Ovary (tissue), 9 donors: Measurements from ENCODE around the gene PCBP3. TPM values are rescaled to one million over a fixed set of nuclear protein-coding genes. Genes with fewer than 3 reads are reported as not detected.

Experiments used
- DNase-seq, 5 donors: peaks; one replicate each; pipeline ENCODE4 v3.0.0-alpha.2; 2019 to 2020
- H3K27ac ChIP-seq, 2 donors: fragments of 200-600 bp; one replicate each; pipeline versions ENCODE4 v1.5.1 to v1.8.0; 2019 to 2022
- H3K27me3 ChIP-seq: fragments of 200-600 bp; one replicate; pipeline ENCODE4 v1.8.0; 2022
- H3K36me3 ChIP-seq: fragments of 200-600 bp; sonication (generic); one replicate; pipeline ENCODE4 v1.5.1; 2019
- H3K4me1 ChIP-seq: one replicate; pipeline ENCODE4 v1.8.1; 2013; ENCODE audit warnings: mild to moderate bottlenecking, moderate library complexity; ENCODE audit not compliant: insufficient read depth
- H3K4me3 ChIP-seq: fragments of 200-600 bp; sonication (generic); one replicate; pipeline ENCODE4 v1.5.1; 2017
- H3K9me3 ChIP-seq, 2 donors: fragments of 200-600 bp in 1 of 2; sonication (generic) in 1 of 2; one replicate each; pipeline versions ENCODE4 v1.5.1 to v1.8.1; 2013 to 2019; ENCODE audit warnings: mild to moderate bottlenecking in 1 of 2, moderate library complexity in 1 of 2
- EP300 ChIP-seq: sonication (generic); formaldehyde crosslinking; IDR thresholded peaks from one replicate; pipeline ENCODE4 v1.6.1; 2017; ENCODE audit warnings: antibody characterized with exemption
- POLR2A ChIP-seq: fragments of 450-650 bp; IDR thresholded peaks from one replicate; pipeline ENCODE4 v1.6.1; 2017; ENCODE audit warnings: antibody characterized with exemption, mild to moderate bottlenecking, moderate library complexity
- WGBS, 3 donors: extraction: QIAGEN DNeasy Blood & Tissue Kit in 1 of 3; methylation state at CpG; one replicate each; pipeline versions ENCODE4 v1.1.5 to v1.1.7; 2013 to 2017; 5-methylcytosine and 5-hydroxymethylcytosine counted together
- intact Hi-C, 4 donors: fragments of 100-400 bp; cut with DNase I; formaldehyde crosslinking; loops; one replicate each; pipeline versions ENCODE4 v1.11.0 to v1.15.1; 2022 to 2023
- polyA plus RNA-seq, 2 donors: library from polyadenylated mRNA; stranded (reverse); fragments of 200-250 nt in 1 of 2; fragments of 350-450 nt in 1 of 2; fragmentation: Illumina TruSeq in 1 of 2; extraction: RNeasy Lipid Tissue Mini Kit (QIAGEN cat#74804) in 1 of 2; gene quantifications; one replicate each; pipeline ENCODE4 v1.2.3, GENCODE V29; 2013 to 2014
- total RNA-seq, 7 donors: library from RNA; depleted of rRNA in 2 of 7; stranded (reverse); fragments of >200 nt in 2 of 7; fragmentation: NEBNext Ultra II Directional in 3 of 7; extraction: Animal tissue kit (Norgen Biotek cat#: 25700) in 3 of 7; gene quantifications; one replicate each; pipeline versions ENCODE4 v1.1.0 to v1.2.4, GENCODE V29; 2016 to 2023
- TF ChIP-seq, protein P1 (sequence below), 3 donors: fragments of 450-650 bp in 2 of 3; fragments of 200-600 bp in 1 of 3; IDR thresholded peaks; one replicate each; pipeline versions ENCODE4 v1.5.1 to v1.8.0; 2016 to 2022; ENCODE audit warnings: antibody characterized with exemption in 3 of 3, mild to moderate bottlenecking in 1 of 3
- donor health status: DM: no; HTN: no; CAD: no; lungs with moderate emphysema.
- donor health status: DM: no; HTN: no; CAD: no.
- donor health status: Bipolar disorder and iron deficiency.
- donor health status: DM: yes; HTN: yes; CAD: no.
- donor health status: DM: no; HTN: no; CAD: no.
- donor health status: DM: yes; HTN: yes; CAD: no.

Gene PCBP3
- total and polyA plus RNA-seq, 9 donors, result 2.4 to 10.1 (median 5.4) TPM

DNA sequence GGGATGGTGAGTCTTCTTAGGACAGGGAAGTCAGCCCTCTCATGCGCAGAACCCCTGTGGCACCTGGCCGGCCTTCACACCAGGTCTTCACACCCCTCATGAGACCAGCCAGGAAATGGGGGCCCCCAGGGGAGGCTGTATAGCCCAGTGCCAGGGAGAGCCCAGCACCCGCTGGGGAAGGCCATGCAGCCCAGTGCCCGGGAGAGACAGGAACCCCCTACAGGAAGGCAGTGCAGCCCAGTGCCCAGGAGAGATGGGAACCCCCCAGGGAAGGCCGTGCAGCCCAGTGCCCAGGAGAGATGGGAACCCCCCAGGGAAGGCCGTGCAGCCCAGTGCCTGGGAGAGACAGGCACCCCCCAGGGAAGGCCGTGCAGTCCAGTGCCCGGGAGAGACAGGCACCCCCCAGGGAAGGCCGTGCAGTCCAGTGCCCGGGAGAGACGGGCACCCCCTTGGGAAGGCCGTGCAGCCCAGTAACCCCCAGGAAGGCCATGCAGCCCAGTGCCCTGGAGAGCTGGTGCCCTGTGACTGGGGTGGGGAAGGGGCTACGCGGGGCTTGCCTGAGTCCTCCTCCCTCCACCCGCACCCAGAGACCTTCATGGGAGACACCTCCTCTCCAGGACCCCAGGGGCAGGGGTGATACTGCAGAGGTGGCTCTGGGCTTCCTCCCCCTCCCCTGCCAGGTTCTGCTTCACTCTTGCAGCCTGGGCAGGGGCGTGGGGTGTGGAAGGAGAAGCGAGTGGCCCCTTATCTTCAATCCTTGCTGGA is 227.5 kb downstream of the PCBP3 start:
- no peak overlapping the region for H3K27ac ChIP-seq
- H3K36me3 ChIP-seq, result no peaks in the 10 kb centered on the region
- H3K27me3 ChIP-seq, result no peaks in the 10 kb centered on the region
- intact Hi-C loops, result no loop called here
- TF ChIP-seq, protein P1, sequence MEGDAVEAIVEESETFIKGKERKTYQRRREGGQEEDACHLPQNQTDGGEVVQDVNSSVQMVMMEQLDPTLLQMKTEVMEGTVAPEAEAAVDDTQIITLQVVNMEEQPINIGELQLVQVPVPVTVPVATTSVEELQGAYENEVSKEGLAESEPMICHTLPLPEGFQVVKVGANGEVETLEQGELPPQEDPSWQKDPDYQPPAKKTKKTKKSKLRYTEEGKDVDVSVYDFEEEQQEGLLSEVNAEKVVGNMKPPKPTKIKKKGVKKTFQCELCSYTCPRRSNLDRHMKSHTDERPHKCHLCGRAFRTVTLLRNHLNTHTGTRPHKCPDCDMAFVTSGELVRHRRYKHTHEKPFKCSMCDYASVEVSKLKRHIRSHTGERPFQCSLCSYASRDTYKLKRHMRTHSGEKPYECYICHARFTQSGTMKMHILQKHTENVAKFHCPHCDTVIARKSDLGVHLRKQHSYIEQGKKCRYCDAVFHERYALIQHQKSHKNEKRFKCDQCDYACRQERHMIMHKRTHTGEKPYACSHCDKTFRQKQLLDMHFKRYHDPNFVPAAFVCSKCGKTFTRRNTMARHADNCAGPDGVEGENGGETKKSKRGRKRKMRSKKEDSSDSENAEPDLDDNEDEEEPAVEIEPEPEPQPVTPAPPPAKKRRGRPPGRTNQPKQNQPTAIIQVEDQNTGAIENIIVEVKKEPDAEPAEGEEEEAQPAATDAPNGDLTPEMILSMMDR (IDR thresholded peaks at IDR 0.05), result no peak
- TF ChIP-seq EP300, result no peak
- TF ChIP-seq POLR2A, result no peak
- H3K4me1 ChIP-seq, result no peaks in the 10 kb centered on the region
- no peak for DNase-seq
- WGBS, 3 donors, result 81 to 85% (median 82%) methylated on average over 13 to 17 of the region's 17 CpGs
- no peaks in the 10 kb centered on the region for H3K9me3 ChIP-seq
- H3K4me3 ChIP-seq, result no peak overlapping the region

DNA sequence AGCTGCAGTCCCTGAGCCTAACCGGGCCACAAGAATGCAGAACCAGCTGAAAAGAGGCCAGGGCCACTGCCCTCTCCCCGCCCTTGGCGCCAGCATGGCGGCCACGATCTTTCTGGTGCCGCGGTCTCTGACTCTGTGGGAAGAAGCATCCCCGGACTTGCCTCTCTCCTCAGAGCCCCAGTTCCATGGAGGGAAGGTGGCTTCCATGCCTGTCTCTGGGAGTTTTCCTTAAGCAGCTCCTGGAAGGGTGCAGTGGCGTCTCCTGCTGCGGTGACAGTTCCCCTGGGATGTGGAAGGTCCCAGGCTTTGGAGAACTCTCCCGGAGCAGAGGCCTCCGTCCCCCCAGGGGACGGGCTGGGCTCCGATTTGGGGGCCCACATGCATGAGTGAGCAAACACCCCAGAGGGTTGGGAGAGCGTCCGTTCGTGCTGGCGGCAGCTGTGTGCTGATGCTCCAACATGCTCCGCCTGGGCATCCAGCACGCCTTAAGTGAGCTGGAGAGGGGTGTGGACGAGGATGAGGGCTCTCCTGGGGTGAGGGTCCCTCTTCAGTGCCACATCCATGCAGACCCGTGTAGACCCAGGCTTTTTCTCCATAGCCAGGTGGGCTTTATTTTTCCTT is 228.2 kb downstream of the PCBP3 start:
- H3K4me1 ChIP-seq, result no peaks in the 10 kb centered on the region
- H3K4me3 ChIP-seq, result no peak overlapping the region
- no peaks in the 10 kb centered on the region for H3K27me3 ChIP-seq
- intact Hi-C loops, result no loop called here
- no peak for DNase-seq
- no peaks in the 10 kb centered on the region for H3K9me3 ChIP-seq
- no peaks in the 10 kb centered on the region for H3K36me3 ChIP-seq
- WGBS, 3 donors, result 85 to 88% (median 86%) methylated on average over 17 to 22 of the region's 22 CpGs
- TF ChIP-seq POLR2A (no peak), EP300 (no peak)
- TF ChIP-seq, protein P1 (IDR thresholded peaks at IDR 0.05), result no peak
- H3K27ac ChIP-seq, result no peak overlapping the region

DNA sequence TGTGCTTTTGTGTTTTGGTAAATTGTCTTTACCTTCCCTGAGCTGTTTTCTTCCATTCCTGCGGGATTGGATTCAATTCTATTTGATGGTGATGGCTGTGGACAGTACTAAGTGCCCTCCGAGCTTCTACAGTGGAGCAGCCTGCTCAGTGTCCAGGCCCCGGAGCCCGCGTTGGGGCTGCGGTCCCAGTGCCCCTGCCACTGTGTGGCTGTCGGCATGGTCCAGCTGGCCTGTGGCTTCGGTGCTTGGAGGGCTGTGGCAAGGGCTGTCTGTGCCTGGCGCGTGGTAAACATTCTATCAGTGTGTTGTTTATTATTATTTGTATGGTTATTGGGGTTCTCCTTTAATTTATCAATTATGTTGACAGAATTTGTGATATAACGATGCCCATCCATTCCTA is 228.9 kb downstream of the PCBP3 start:
- no peaks in the 10 kb centered on the region for H3K27me3 ChIP-seq
- H3K4me3 ChIP-seq, result no peak overlapping the region
- intact Hi-C loops, result no loop called here
- no peaks in the 10 kb centered on the region for H3K9me3 ChIP-seq
- no peak for DNase-seq
- WGBS, 3 donors, result 90 to 95% (median 93%) methylated on average over 11 of the region's 11 CpGs
- no peaks in the 10 kb centered on the region for H3K36me3 ChIP-seq
- H3K4me1 ChIP-seq, result no peaks in the 10 kb centered on the region
- TF ChIP-seq, protein P1 (IDR thresholded peaks at IDR 0.05), result no peak
- TF ChIP-seq POLR2A, result no peak
- TF ChIP-seq EP300, result no peak
- no peak overlapping the region for H3K27ac ChIP-seq

DNA sequence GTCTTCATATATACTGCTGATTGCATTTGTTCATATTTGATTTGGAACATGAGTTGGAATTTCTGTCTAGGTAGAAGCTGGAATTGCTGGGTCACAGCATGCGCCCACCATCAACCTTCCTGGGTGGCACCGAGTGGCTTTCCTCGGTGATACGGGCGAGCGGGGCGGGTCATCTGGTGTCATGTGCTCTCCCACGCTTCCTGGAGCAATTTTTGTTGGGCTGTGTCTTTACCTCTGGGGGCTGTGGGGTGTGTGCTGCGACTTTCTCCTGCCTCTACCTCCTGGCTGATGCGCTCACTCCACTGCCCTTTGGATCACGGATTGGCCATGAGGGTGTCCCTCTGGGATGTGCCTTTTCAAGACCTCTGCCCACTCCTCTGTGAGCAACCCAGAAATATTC is 229.4 kb downstream of the PCBP3 start:
- H3K27ac ChIP-seq, result no peak overlapping the region
- H3K9me3 ChIP-seq, result no peaks in the 10 kb centered on the region
- no peak overlapping the region for H3K4me3 ChIP-seq
- H3K4me1 ChIP-seq, result no peaks in the 10 kb centered on the region
- intact Hi-C loops, result no loop called here
- DNase-seq, result no peak
- no peaks in the 10 kb centered on the region for H3K27me3 ChIP-seq
- WGBS, 3 donors, result 79 to 85% (median 85%) methylated on average over 11 of the region's 11 CpGs
- H3K36me3 ChIP-seq, result no peaks in the 10 kb centered on the region
- TF ChIP-seq, protein P1 (IDR thresholded peaks at IDR 0.05), result no peak
- TF ChIP-seq POLR2A (no peak), EP300 (no peak)
